ENCODE results near the gene RBM38. TPM values are rescaled to one million over a fixed set of nuclear protein-coding genes. Genes with fewer than 3 reads are reported as not detected.
"Not testable (repeated sequence)": the region's sequence is repeated elsewhere in the genome, so short reads cannot be mapped to it uniquely, and the experiment has no call there.

Gene RBM38
- total RNA-seq (2014; rRNA removed; shearing (Covaris generic); ENCODE audit: low replicate concordance), result 261 and 436 TPM in 2 replicates

- H3K79me2 ChIP-seq (ENCODE audit: low read length), result peaks cover 58% of the 10 kb centered on the region
- no peaks in the 10 kb centered on the region for H3K27me3 ChIP-seq (ENCODE audit: low read length)
- H3K9ac ChIP-seq (ENCODE audit: low read length), result peak within 1 kb of the TSS; percentile 100
- peak within 1 kb of the TSS; percentile 100 for H3K4me2 ChIP-seq (ENCODE audit: low read depth, low read length, poor library complexity, severe bottlenecking)
- no peaks in the 10 kb centered on the region for H3K9me3 ChIP-seq (ENCODE audit: low read length)
- no peak within 1 kb of the TSS for H2AFZ ChIP-seq (ENCODE audit: low read length)
- H3K27ac ChIP-seq (ENCODE audit: low read length), result peak within 1 kb of the TSS; percentile 100
- peaks cover 42% of the 10 kb centered on the region for H4K20me1 ChIP-seq (ENCODE audit: insufficient read depth, low read depth, low read length)
- peak; percentile 99 for DNase-seq
- H3K36me3 ChIP-seq (ENCODE audit: insufficient read depth, low read length), result peaks cover 41% of the 10 kb centered on the region
- no peaks in the 10 kb centered on the region for H3K9me2 ChIP-seq (replicated peaks; ENCODE audit: insufficient read depth, low read length)
- H3K4me3 ChIP-seq (ENCODE audit: low read length), result peak within 1 kb of the TSS; percentile 99
- peaks cover 62% of the 10 kb centered on the region for H3K4me1 ChIP-seq (ENCODE audit: low read length)
These were observed at the start of gene RBM38 for GRCh38 chr20:57390604-57391438. Gene RBM38, plus strand, starts transcription at chr20:57391396. Its CDS starts 186 bp downstream, at chr20:57391582.

- H3K9me3 ChIP-seq (ENCODE audit: low read length), result no peaks in the 10 kb centered on the region
- H4K20me1 ChIP-seq (ENCODE audit: insufficient read depth, low read depth, low read length), result no peaks in the 10 kb centered on the region
- no peak overlapping the region for H3K4me3 ChIP-seq (ENCODE audit: low read length)
These were observed 49.5 kb upstream of the RBM38 start for GRCh38 chr20:57341663-57342062.

GRCh38 chr20:57342829-57343228, 48.4 kb upstream of the RBM38 start:
- H3K4me1 ChIP-seq (ENCODE audit: low read length), result no peaks in the 10 kb centered on the region
- no peaks in the 10 kb centered on the region for H3K9me2 ChIP-seq (replicated peaks; ENCODE audit: insufficient read depth, low read length)
- no peak overlapping the region for H3K4me3 ChIP-seq (ENCODE audit: low read length)
- H4K20me1 ChIP-seq (ENCODE audit: insufficient read depth, low read depth, low read length), result no peaks in the 10 kb centered on the region
- no peaks in the 10 kb centered on the region for H3K36me3 ChIP-seq (ENCODE audit: insufficient read depth, low read length)
- no peaks in the 10 kb centered on the region for H3K27me3 ChIP-seq (ENCODE audit: low read length)
- DNase-seq, result no peak
- H3K9me3 ChIP-seq (ENCODE audit: low read length), result no peaks in the 10 kb centered on the region
- H3K4me2 ChIP-seq (ENCODE audit: low read depth, low read length, poor library complexity, severe bottlenecking), result no peak overlapping the region
- H3K9ac ChIP-seq (ENCODE audit: low read length), result no peak overlapping the region
- H2AFZ ChIP-seq (ENCODE audit: low read length), result no peak overlapping the region
- no peaks in the 10 kb centered on the region for H3K79me2 ChIP-seq (ENCODE audit: low read length)
- H3K27ac ChIP-seq (ENCODE audit: low read length), result no peak overlapping the region

More at GRCh38 chr20:57341663-57342062, 49.5 kb upstream of the RBM38 start:
- H3K4me1 ChIP-seq (ENCODE audit: low read length), result no peaks in the 10 kb centered on the region; the same call in 1 of the 2 replicates
- H3K4me2 ChIP-seq (ENCODE audit: low read depth, low read length, poor library complexity, severe bottlenecking), result no peak overlapping the region
- H3K27ac ChIP-seq (ENCODE audit: low read length), result no peak overlapping the region
- H3K36me3 ChIP-seq (ENCODE audit: insufficient read depth, low read length), result no peaks in the 10 kb centered on the region
- H3K9ac ChIP-seq (ENCODE audit: low read length), result no peak overlapping the region
- DNase-seq, result no peak
- no peaks in the 10 kb centered on the region for H3K9me2 ChIP-seq (replicated peaks; ENCODE audit: insufficient read depth, low read length)
- no peaks in the 10 kb centered on the region for H3K27me3 ChIP-seq (ENCODE audit: low read length)
- no peaks in the 10 kb centered on the region for H3K79me2 ChIP-seq (ENCODE audit: low read length)
- H2AFZ ChIP-seq (ENCODE audit: low read length), result no peak overlapping the region

- H3K27me3 ChIP-seq (ENCODE audit: low read length), result no peaks in the 10 kb centered on the region
These were observed 44.7 kb upstream of the RBM38 start for GRCh38 chr20:57346477-57346876.

GRCh38 chr20:57347393-57347792, 43.8 kb upstream of the RBM38 start:
- H3K9me3 ChIP-seq (ENCODE audit: low read length), result no peaks in the 10 kb centered on the region
- H3K27me3 ChIP-seq (ENCODE audit: low read length), result no peaks in the 10 kb centered on the region
- H3K4me1 ChIP-seq (ENCODE audit: low read length), result peaks cover 10% of the 10 kb centered on the region
- H3K27ac ChIP-seq (ENCODE audit: low read length), result no peak overlapping the region
- H3K36me3 ChIP-seq (ENCODE audit: insufficient read depth, low read length), result peaks cover under 1% of the 10 kb centered on the region; the same call in 1 of the 2 replicates
- no peak overlapping the region for H3K9ac ChIP-seq (ENCODE audit: low read length)
- no peak for DNase-seq
- peaks cover 9% of the 10 kb centered on the region; the same call in 1 of the 2 replicates for H4K20me1 ChIP-seq (ENCODE audit: insufficient read depth, low read depth, low read length)
- H3K9me2 ChIP-seq (replicated peaks; ENCODE audit: insufficient read depth, low read length), result no peaks in the 10 kb centered on the region
- no peak overlapping the region for H2AFZ ChIP-seq (ENCODE audit: low read length)
- no peak overlapping the region for H3K4me2 ChIP-seq (ENCODE audit: low read depth, low read length, poor library complexity, severe bottlenecking)
- peaks cover 14% of the 10 kb centered on the region for H3K79me2 ChIP-seq (ENCODE audit: low read length)
- H3K4me3 ChIP-seq (ENCODE audit: low read length), result no peak overlapping the region

More at GRCh38 chr20:57346477-57346876, 44.7 kb upstream of the RBM38 start:
- Histone ChIP-seq H3K4me3 (ENCODE audit: low read length) (no peak overlapping the region), H3K9ac (ENCODE audit: low read length) (no peak overlapping the region), H4K20me1 (ENCODE audit: insufficient read depth, low read depth, low read length) (0 out of 2 replicates have a peak, but pooled peaks cover under 1% of the 10 kb centered on the region), H3K36me3 (ENCODE audit: insufficient read depth, low read length) (no peaks in the 10 kb centered on the region), H3K79me2 (ENCODE audit: low read length) (peaks cover 5% of the 10 kb centered on the region), H2AFZ (ENCODE audit: low read length) (no peak overlapping the region), H3K4me1 (ENCODE audit: low read length) (peaks cover 3% of the 10 kb centered on the region; the same call in 1 of the 2 replicates), H3K27ac (ENCODE audit: low read length) (no peak overlapping the region), H3K9me2 (replicated peaks; ENCODE audit: insufficient read depth, low read length) (no peaks in the 10 kb centered on the region), H3K9me3 (ENCODE audit: low read length) (no peaks in the 10 kb centered on the region), H3K4me2 (ENCODE audit: low read depth, low read length, poor library complexity, severe bottlenecking) (no peak overlapping the region)
- DNase-seq, result peak; percentile 91

- not testable (repeated sequence) for H3K4me2 ChIP-seq (ENCODE audit: low read depth, low read length, poor library complexity, severe bottlenecking); H3K27ac ChIP-seq (ENCODE audit: low read length); H3K9me3 ChIP-seq (ENCODE audit: low read length); H2AFZ ChIP-seq (ENCODE audit: low read length); H3K9me2 ChIP-seq (replicated peaks; ENCODE audit: insufficient read depth, low read length); H3K9ac ChIP-seq (ENCODE audit: low read length); H3K27me3 ChIP-seq (ENCODE audit: low read length); H3K4me3 ChIP-seq (ENCODE audit: low read length); DNase-seq
- Histone ChIP-seq H3K4me1 (ENCODE audit: low read length) (peaks cover 19% of the 10 kb centered on the region), H3K36me3 (ENCODE audit: insufficient read depth, low read length) (peaks cover 10% of the 10 kb centered on the region; the same call in 1 of the 2 replicates), H3K79me2 (ENCODE audit: low read length) (peaks cover 24% of the 10 kb centered on the region), H4K20me1 (ENCODE audit: insufficient read depth, low read depth, low read length) (peaks cover 19% of the 10 kb centered on the region)
These were observed 42.8 kb upstream of the RBM38 start for GRCh38 chr20:57348200-57348921.

GRCh38 chr20:57348922-57349574, 42.1 kb upstream of the RBM38 start:
- not testable (repeated sequence) for H3K9me2 ChIP-seq (replicated peaks; ENCODE audit: insufficient read depth, low read length); H3K4me3 ChIP-seq (ENCODE audit: low read length); H3K9me3 ChIP-seq (ENCODE audit: low read length); H3K27me3 ChIP-seq (ENCODE audit: low read length); H3K27ac ChIP-seq (ENCODE audit: low read length); H3K9ac ChIP-seq (ENCODE audit: low read length); H2AFZ ChIP-seq (ENCODE audit: low read length); H3K4me2 ChIP-seq (ENCODE audit: low read depth, low read length, poor library complexity, severe bottlenecking); DNase-seq
- peaks cover 31% of the 10 kb centered on the region for H3K79me2 ChIP-seq (ENCODE audit: low read length)
- peaks cover 17% of the 10 kb centered on the region; the same call in 1 of the 2 replicates for H3K36me3 ChIP-seq (ENCODE audit: insufficient read depth, low read length)
- peaks cover 19% of the 10 kb centered on the region for H3K4me1 ChIP-seq (ENCODE audit: low read length)
- peaks cover 22% of the 10 kb centered on the region for H4K20me1 ChIP-seq (ENCODE audit: insufficient read depth, low read depth, low read length)
